Thyroid gland (tissue), 4 donors: ENCODE results near the gene ZNF750.

Source experiments
- POLR2A ChIP-seq, 2 donors: fragments of 450-650 bp; IDR thresholded peaks; one replicate each; pipeline ENCODE4 v1.6.1; 2017; ENCODE audit warnings: antibody characterized with exemption in 2 of 2, mild to moderate bottlenecking in 2 of 2, moderate library complexity in 1 of 2
- TF ChIP-seq, protein P1 (sequence below), 6 experiments: fragments of 200-600 bp in 3 of 6; fragments of 450-650 bp in 3 of 6; sonication (generic) in 3 of 6; IDR thresholded peaks; one replicate each; pipeline ENCODE4 v1.5.1; 2016 to 2019; ENCODE audit warnings: antibody characterized with exemption in 6 of 6, mild to moderate bottlenecking in 2 of 6, inconsistent platforms in 1 of 6, moderate library complexity in 1 of 6

DNA sequence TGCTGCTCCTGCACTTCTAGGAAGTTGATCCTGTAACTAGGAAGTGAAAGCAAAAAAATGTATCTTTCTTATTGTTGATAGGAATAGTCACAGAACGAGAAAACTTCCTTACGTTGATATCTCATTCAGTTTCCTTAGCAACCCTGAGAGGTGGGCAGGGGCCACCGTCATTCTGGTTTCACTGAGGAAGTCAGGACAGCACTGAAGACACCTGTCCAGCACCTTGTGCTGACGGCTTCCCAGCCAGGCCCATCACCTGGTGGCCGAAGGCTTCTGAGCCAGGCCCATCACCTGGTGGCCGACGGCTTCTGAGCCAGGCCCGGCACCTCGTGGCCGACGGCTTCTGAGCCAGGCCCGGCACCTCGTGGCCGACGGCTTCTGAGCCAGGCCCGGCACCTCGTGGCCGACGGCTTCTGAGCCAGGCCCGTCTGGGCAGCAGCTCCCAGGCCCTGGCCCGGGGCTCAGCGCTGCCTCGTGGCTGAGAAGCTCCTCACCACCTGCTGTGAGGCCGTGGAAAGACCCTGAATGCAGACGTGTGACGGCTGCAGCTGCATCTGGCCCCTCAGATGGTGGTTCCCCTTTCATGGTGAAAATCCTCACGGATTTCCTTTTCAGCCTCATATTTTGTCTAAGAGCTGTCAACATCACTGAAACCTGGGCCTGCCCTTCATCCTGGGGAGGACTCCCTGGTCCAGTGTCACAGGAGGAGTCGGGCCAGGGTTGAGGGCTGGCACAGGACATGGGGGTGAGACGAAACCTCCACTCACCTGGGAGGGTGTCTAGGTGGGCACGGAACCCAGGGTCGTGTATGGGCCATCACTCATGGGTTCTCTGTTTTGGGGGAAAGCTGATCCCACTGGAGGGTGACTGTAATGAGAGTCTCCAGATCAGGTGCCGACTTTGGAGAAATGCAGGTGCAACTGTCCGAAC lies 33.0 kb upstream of the ZNF750 start:
- TF ChIP-seq, protein P1, sequence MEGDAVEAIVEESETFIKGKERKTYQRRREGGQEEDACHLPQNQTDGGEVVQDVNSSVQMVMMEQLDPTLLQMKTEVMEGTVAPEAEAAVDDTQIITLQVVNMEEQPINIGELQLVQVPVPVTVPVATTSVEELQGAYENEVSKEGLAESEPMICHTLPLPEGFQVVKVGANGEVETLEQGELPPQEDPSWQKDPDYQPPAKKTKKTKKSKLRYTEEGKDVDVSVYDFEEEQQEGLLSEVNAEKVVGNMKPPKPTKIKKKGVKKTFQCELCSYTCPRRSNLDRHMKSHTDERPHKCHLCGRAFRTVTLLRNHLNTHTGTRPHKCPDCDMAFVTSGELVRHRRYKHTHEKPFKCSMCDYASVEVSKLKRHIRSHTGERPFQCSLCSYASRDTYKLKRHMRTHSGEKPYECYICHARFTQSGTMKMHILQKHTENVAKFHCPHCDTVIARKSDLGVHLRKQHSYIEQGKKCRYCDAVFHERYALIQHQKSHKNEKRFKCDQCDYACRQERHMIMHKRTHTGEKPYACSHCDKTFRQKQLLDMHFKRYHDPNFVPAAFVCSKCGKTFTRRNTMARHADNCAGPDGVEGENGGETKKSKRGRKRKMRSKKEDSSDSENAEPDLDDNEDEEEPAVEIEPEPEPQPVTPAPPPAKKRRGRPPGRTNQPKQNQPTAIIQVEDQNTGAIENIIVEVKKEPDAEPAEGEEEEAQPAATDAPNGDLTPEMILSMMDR (IDR thresholded peaks at IDR 0.05), result no peak
- no peak for TF ChIP-seq POLR2A (IDR thresholded peaks at IDR 0.05)
